Activated B cell treated with CpG ODN at 0.5 μM for 24 hours (primary cell): Measurements from ENCODE around the gene C6orf62. TPM values are rescaled to one million over a fixed set of nuclear protein-coding genes. Genes with fewer than 3 reads are reported as not detected.

Experiments
- ATAC-seq: fragments of 200-7000 bp; cut with Tn5 transposase; one replicate; pipeline ENCODE4 v1.10.0; 2021; ENCODE audit warnings: low read depth, mild to moderate bottlenecking, moderate library complexity
- CTCF ChIA-PET: fragments of 350-600 bp; sonication (Branson Sonifier 250); formaldehyde crosslinking; loops from one replicate; lab custom pipeline; 2021; ENCODE audit warnings: antibody characterized with exemption; lab: Charles Lee
- POLR2A ChIA-PET: fragments of 350-600 bp; sonication (Branson Sonifier 250); formaldehyde crosslinking; loops from one replicate; lab custom pipeline; 2021; ENCODE audit warnings: antibody characterized with exemption; lab: Charles Lee
- DNase-seq: peaks from one replicate; pipeline ENCODE4 v3.0.0; 2022
- H3K27ac Mint-ChIP-seq: one replicate; pipeline ENCODE4 v1.8.0; 2020; ENCODE audit warnings: mixed read lengths
- H3K27me3 Mint-ChIP-seq: one replicate; pipeline ENCODE4 v1.8.0; 2021; ENCODE audit warnings: mixed read lengths
- H3K36me3 Mint-ChIP-seq: one replicate; pipeline ENCODE4 v1.8.0; 2021; ENCODE audit warnings: low read depth, mixed read lengths
- H3K4me1 Mint-ChIP-seq: one replicate; pipeline ENCODE4 v1.8.0; 2021; ENCODE audit warnings: mixed read lengths
- H3K4me3 Mint-ChIP-seq: one replicate; pipeline ENCODE4 v1.8.0; 2020; ENCODE audit warnings: mild to moderate bottlenecking, mixed read lengths
- H3K9me3 Mint-ChIP-seq: one replicate; pipeline ENCODE4 v1.8.0; 2020; ENCODE audit warnings: mixed read lengths
- CTCF ChIP-seq: fragments of 200-600 bp; IDR thresholded peaks from one replicate; pipeline ENCODE4 v1.8.0; 2022; ENCODE audit warnings: antibody characterized with exemption, mild to moderate bottlenecking
- intact Hi-C: fragments of 100-400 bp; cut with micrococcal nuclease; formaldehyde crosslinking; loops from one replicate; pipeline ENCODE4 v1.15.1; 2024
- total RNA-seq: library from RNA; stranded (reverse); gene quantifications from 2 replicates; pipeline ENCODE4 v1.2.3, GENCODE V29; 2022

Gene C6orf62
- total RNA-seq, 1 donor from 2014 or later = 135 TPM

GRCh38 chr6:24763578-24763977 lies 44.6 kb upstream of the C6orf62 start:
- no peaks in the 10 kb centered on the region for H3K36me3 Mint-ChIP-seq
- peaks cover 2% of the 10 kb centered on the region for H3K9me3 Mint-ChIP-seq
- no peak for ATAC-seq
- ChIA-PET CTCF (interaction anchor here (5.7 kb wide), 1 partner anchor 181 kb away, joined by 61 read pairs; no protein-coding TSS in a partner anchor), POLR2A (no interaction called here)
- intact Hi-C loops = no loop called here
- no peaks in the 10 kb centered on the region for H3K27me3 Mint-ChIP-seq
- H3K27ac Mint-ChIP-seq = no peak overlapping the region
- DNase-seq = no peak
- no peak for TF ChIP-seq CTCF
- H3K4me1 Mint-ChIP-seq = no peaks in the 10 kb centered on the region
- H3K4me3 Mint-ChIP-seq = no peak overlapping the region

GRCh38 chr6:24761851-24762250 lies 42.9 kb upstream of the C6orf62 start:
- Mint-ChIP-seq H3K27me3 (no peaks in the 10 kb centered on the region), H3K4me1 (no peaks in the 10 kb centered on the region), H3K27ac (no peak overlapping the region), H3K36me3 (no peaks in the 10 kb centered on the region), H3K9me3 (peaks cover 2% of the 10 kb centered on the region), H3K4me3 (no peak overlapping the region)
- CTCF ChIA-PET = no interaction called here
- DNase-seq = no peak
- TF ChIP-seq CTCF = no peak
- POLR2A ChIA-PET = interaction anchor here (0.8 kb wide), 1 partner anchor 40 kb away, joined by 4 read pairs; no protein-coding TSS in a partner anchor
- no peak for ATAC-seq
- intact Hi-C loops = no loop called here

- H3K27me3 Mint-ChIP-seq = no peaks in the 10 kb centered on the region
- TF ChIP-seq CTCF = no peak
- DNase-seq (no peak), ATAC-seq (no peak)
- CTCF ChIA-PET = interaction anchor here (2.5 kb wide), 1 partner anchor 181 kb away, joined by 8 read pairs; no protein-coding TSS in a partner anchor
- peaks cover 2% of the 10 kb centered on the region for H3K9me3 Mint-ChIP-seq
- H3K27ac Mint-ChIP-seq = no peak overlapping the region
- no peaks in the 10 kb centered on the region for H3K4me1 Mint-ChIP-seq
- intact Hi-C loops = no loop called here
- POLR2A ChIA-PET = interaction anchor here (0.8 kb wide), 1 partner anchor 40 kb away, joined by 4 read pairs; no protein-coding TSS in a partner anchor
- no peaks in the 10 kb centered on the region for H3K36me3 Mint-ChIP-seq
- no peak overlapping the region for H3K4me3 Mint-ChIP-seq
Observed at GRCh38 chr6:24761193-24761835, 42.4 kb upstream of the C6orf62 start.

- H3K36me3 Mint-ChIP-seq = no peaks in the 10 kb centered on the region
- POLR2A ChIA-PET = no interaction called here
- peaks cover 2% of the 10 kb centered on the region for H3K9me3 Mint-ChIP-seq
- intact Hi-C loops = no loop called here
- H3K27me3 Mint-ChIP-seq = no peaks in the 10 kb centered on the region
- no peaks in the 10 kb centered on the region for H3K4me1 Mint-ChIP-seq
- ATAC-seq (no peak), DNase-seq (no peak)
- CTCF ChIA-PET = interaction anchor here (2.5 kb wide), 1 partner anchor 179 kb away, joined by 8 read pairs; no protein-coding TSS in a partner anchor
- no peak overlapping the region for H3K27ac Mint-ChIP-seq
- H3K4me3 Mint-ChIP-seq = no peak overlapping the region
- no peak for TF ChIP-seq CTCF
Observed at GRCh38 chr6:24760210-24760609, 41.3 kb upstream of the C6orf62 start.

GRCh38 chr6:24759718-24760117 lies 40.8 kb upstream of the C6orf62 start:
- DNase-seq = no peak
- POLR2A ChIA-PET = interaction anchor here (1.0 kb wide), 1 partner anchor 326 kb away, joined by 3 read pairs; no protein-coding TSS in a partner anchor
- Mint-ChIP-seq H3K27me3 (no peaks in the 10 kb centered on the region), H3K27ac (no peak overlapping the region), H3K9me3 (peaks cover 2% of the 10 kb centered on the region), H3K4me3 (no peak overlapping the region), H3K36me3 (no peaks in the 10 kb centered on the region), H3K4me1 (no peaks in the 10 kb centered on the region)
- CTCF ChIA-PET = interaction anchor here (2.5 kb wide), 1 partner anchor 179 kb away, joined by 8 read pairs; no protein-coding TSS in a partner anchor
- intact Hi-C loops = no loop called here
- no peak for ATAC-seq
- TF ChIP-seq CTCF = no peak
